Measurements from ENCODE around the gene ZMIZ2. TPM values are rescaled to one million over a fixed set of nuclear protein-coding genes. Genes with fewer than 3 reads are reported as not detected.
"Not testable (repeated sequence)": the region's sequence is repeated elsewhere in the genome, so short reads cannot be mapped to it uniquely, and the experiment has no call there.

Gene ZMIZ2
- polyA plus RNA-seq, 6 donors from 2014 or later = 5.8 to 22.8 (median 13.4) TPM

DNA sequence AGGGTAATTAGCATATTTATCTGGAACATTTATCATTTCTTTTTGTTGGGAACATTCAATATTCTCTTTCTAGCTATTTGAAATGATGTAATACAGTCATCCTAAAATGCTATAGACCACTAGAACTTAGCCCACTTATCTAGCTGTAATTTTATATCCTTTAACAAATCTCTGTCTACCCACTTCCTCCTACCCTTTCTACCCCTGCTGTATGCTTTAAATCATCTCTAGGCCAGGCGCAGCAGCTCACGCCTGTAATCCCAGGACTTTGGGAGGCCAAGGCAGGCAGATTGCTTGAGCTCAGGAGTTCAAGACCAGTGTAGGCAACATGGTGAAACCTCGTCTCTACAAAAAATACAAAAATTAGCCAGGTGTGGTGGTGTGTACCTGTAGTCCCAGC is 25.8 kb downstream of the ZMIZ2 start:
- H3K27ac Mint-ChIP-seq; H3K36me3 Mint-ChIP-seq; ATAC-seq (ENCODE audit: low read depth in 2 of 2); DNase-seq; H3K27me3 Mint-ChIP-seq; H3K4me3 Mint-ChIP-seq; H3K9me3 Mint-ChIP-seq: not testable (repeated sequence)
- peaks cover 16 to 27% (median 27%) of the 10 kb centered on the region in 3 donors for H3K4me1 Mint-ChIP-seq

GRCh38 chr7:44775383-44776107 is 26.9 kb downstream of the ZMIZ2 start:
- H3K4me3 Mint-ChIP-seq = no peak overlapping the region
- H3K27ac Mint-ChIP-seq = peak overlapping the region in 1 of 6 donors; percentile 22
- H3K9me3 Mint-ChIP-seq = no peaks in the 10 kb centered on the region
- DNase-seq = no peak
- peaks cover 7 to 17% (median 16%) of the 10 kb centered on the region in 3 donors for H3K4me1 Mint-ChIP-seq
- H3K27me3 Mint-ChIP-seq = no peaks in the 10 kb centered on the region
- ATAC-seq (ENCODE audit: low read depth in 2 of 2) = no peak
- no peaks in the 10 kb centered on the region for H3K36me3 Mint-ChIP-seq

DNA sequence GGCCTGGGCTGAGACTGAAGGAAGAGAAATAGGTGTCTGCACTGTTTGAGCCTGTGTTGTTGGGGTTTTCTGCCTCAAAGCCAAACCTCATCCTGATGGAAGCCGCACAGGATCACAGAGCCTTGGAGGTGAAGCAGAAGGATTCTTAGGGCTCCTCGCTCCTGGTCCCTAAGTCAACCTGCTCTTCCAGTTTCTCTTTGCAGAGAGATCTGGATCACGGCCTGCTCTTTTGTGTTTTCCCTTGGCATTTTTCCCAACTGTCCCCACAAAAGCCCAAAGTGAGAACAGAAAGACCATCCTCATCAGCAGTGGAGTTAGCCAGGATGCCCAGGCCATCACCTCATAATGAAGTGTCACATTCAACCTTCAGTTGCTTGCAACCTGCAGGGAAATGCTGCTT is 27.6 kb downstream of the ZMIZ2 start:
- no peaks in the 10 kb centered on the region for H3K27me3 Mint-ChIP-seq
- no peak overlapping the region for H3K4me3 Mint-ChIP-seq
- ATAC-seq (ENCODE audit: low read depth in 2 of 2) (no peak), DNase-seq (no peak)
- no peak overlapping the region for H3K27ac Mint-ChIP-seq
- no peaks in the 10 kb centered on the region for H3K36me3 Mint-ChIP-seq
- H3K4me1 Mint-ChIP-seq = peaks cover 5 to 11% (median 10%) of the 10 kb centered on the region in 3 donors
- H3K9me3 Mint-ChIP-seq = no peaks in the 10 kb centered on the region

GRCh38 chr7:44782460-44782859 is 33.8 kb downstream of the ZMIZ2 start:
- no peak overlapping the region for H3K4me3 Mint-ChIP-seq
- DNase-seq = no peak
- H3K9me3 Mint-ChIP-seq = peaks cover 5 to 17% (median 9%) of the 10 kb centered on the region in 7 donors
- H3K36me3 Mint-ChIP-seq = peaks cover 6 to 16% of the 10 kb centered on the region in 2 donors
- no peaks in the 10 kb centered on the region for H3K27me3 Mint-ChIP-seq
- ATAC-seq (ENCODE audit: low read depth in 2 of 2) = no peak
- H3K4me1 Mint-ChIP-seq = peaks cover 5 to 10% (median 5%) of the 10 kb centered on the region in 3 donors
- peak overlapping the region in 2 of 6 donors; percentile 2 to 83 for H3K27ac Mint-ChIP-seq

DNA sequence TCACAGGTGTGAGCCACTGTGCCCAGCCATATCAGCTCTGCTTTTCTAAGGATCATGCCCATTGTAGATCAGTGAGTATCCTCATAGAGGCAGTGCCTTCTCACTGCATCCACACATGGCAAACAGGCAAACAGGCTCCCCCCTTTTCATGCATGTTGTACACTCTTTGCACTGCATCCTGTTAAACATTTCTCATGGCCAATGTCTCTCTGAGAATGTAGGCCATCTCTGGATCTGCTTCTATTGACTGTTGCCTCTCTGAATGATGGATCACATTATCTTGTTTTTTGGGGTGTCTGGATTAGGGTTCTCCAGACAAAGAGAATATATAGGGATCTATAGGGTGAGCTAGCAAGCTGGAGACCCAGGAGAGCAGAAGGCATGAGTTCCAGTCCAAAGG is 34.8 kb downstream of the ZMIZ2 start:
- Mint-ChIP-seq H3K27me3 (no peaks in the 10 kb centered on the region), H3K36me3 (peaks cover 6 to 16% of the 10 kb centered on the region in 2 donors), H3K9me3 (peaks cover 5 to 17% (median 9%) of the 10 kb centered on the region in 7 donors), H3K27ac (peak overlapping the region in 2 of 6 donors; percentile 26 to 90), H3K4me1 (peaks cover 5 to 12% (median 9%) of the 10 kb centered on the region in 3 donors), H3K4me3 (peak overlapping the region in 1 of 8 donors; percentile 1)
- no peak for ATAC-seq (ENCODE audit: low read depth in 2 of 2)
- no peak for DNase-seq

GRCh38 chr7:44784364-44784763 is 35.7 kb downstream of the ZMIZ2 start:
- H3K27me3 Mint-ChIP-seq = no peaks in the 10 kb centered on the region
- ATAC-seq (ENCODE audit: low read depth in 2 of 2) = no peak
- H3K4me3 Mint-ChIP-seq = no peak overlapping the region
- no peak for DNase-seq
- H3K27ac Mint-ChIP-seq = peak overlapping the region in 3 of 6 donors; percentile 37 to 83 (median 66)
- peaks cover 5 to 12% (median 9%) of the 10 kb centered on the region in 3 donors for H3K4me1 Mint-ChIP-seq
- H3K9me3 Mint-ChIP-seq = peaks cover 5 to 17% (median 9%) of the 10 kb centered on the region in 7 donors
- peaks cover 6 to 16% of the 10 kb centered on the region in 2 donors for H3K36me3 Mint-ChIP-seq

- peak overlapping the region in 2 of 6 donors; percentile 58 to 66 for H3K27ac Mint-ChIP-seq
- H3K4me3 Mint-ChIP-seq = peak overlapping the region in 1 of 8 donors; percentile 22
- H3K27me3 Mint-ChIP-seq; DNase-seq; ATAC-seq (ENCODE audit: low read depth in 2 of 2): not testable (repeated sequence)
- H3K4me1 Mint-ChIP-seq = peaks cover 5 to 12% (median 9%) of the 10 kb centered on the region in 3 donors
- H3K9me3 Mint-ChIP-seq = peaks cover 5 to 17% (median 9%) of the 10 kb centered on the region in 7 donors
- peaks cover 6 to 16% of the 10 kb centered on the region in 2 donors for H3K36me3 Mint-ChIP-seq
Observed at GRCh38 chr7:44785218-44785617, 36.6 kb downstream of the ZMIZ2 start.

- Mint-ChIP-seq H3K27ac (peak overlapping the region; percentile 34 to 87 (median 78)), H3K36me3 (peaks cover 6 to 15% of the 10 kb centered on the region in 2 donors), H3K4me1 (peaks cover 5 to 12% (median 9%) of the 10 kb centered on the region in 3 donors), H3K27me3 (no peaks in the 10 kb centered on the region), H3K9me3 (peaks cover 5 to 17% (median 9%) of the 10 kb centered on the region in 7 donors), H3K4me3 (peak overlapping the region in 5 of 8 donors; percentile 10 to 81 (median 30))
- peak; percentile 95 to 96 for ATAC-seq (ENCODE audit: low read depth in 2 of 2)
- DNase-seq = peak; percentile 51
Observed at GRCh38 chr7:44787041-44787440, 38.4 kb downstream of the ZMIZ2 start.

DNA sequence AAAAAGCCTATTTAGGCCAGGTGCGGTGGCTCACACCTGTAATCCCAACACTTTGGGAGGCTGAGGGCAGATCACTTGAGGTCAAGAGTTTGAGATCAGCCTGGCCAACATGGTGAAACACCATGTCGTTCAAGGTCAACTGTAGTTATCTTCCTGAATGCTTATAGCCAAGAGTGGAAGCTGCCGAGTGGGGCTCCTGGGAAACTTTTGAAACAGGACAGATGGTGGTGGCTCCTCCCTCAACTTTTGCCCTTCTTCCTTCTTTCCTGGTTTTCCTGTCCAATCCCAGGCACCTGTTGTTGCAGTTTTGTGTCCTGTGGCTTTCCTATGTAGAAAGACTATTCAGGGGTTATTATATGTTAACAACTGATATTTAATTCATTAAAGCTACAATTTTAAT is 39.1 kb downstream of the ZMIZ2 start:
- Mint-ChIP-seq H3K27ac (peak overlapping the region in 4 of 6 donors; percentile 1 to 88 (median 52)), H3K36me3 (peaks cover 6 to 8% of the 10 kb centered on the region in 2 donors), H3K4me3 (peak overlapping the region in 2 of 8 donors; percentile 14 to 30), H3K9me3 (peaks cover 4 to 10% (median 6%) of the 10 kb centered on the region in 7 donors), H3K27me3 (no peaks in the 10 kb centered on the region), H3K4me1 (peaks cover 5 to 12% (median 9%) of the 10 kb centered on the region in 3 donors)
- DNase-seq (no peak), ATAC-seq (ENCODE audit: low read depth in 2 of 2) (no peak)

GRCh38 chr7:44789990-44790389 is 41.3 kb downstream of the ZMIZ2 start:
- H3K27ac Mint-ChIP-seq = peak overlapping the region in 1 of 6 donors; percentile 3
- H3K27me3 Mint-ChIP-seq = no peaks in the 10 kb centered on the region
- H3K36me3 Mint-ChIP-seq = no peaks in the 10 kb centered on the region
- peaks cover 5 to 12% (median 9%) of the 10 kb centered on the region in 3 donors for H3K4me1 Mint-ChIP-seq
- H3K9me3 Mint-ChIP-seq = no peaks in the 10 kb centered on the region
- H3K4me3 Mint-ChIP-seq = peak overlapping the region in 1 of 8 donors; percentile 51
- ATAC-seq (ENCODE audit: low read depth in 2 of 2) (no peak), DNase-seq (no peak)

DNA sequence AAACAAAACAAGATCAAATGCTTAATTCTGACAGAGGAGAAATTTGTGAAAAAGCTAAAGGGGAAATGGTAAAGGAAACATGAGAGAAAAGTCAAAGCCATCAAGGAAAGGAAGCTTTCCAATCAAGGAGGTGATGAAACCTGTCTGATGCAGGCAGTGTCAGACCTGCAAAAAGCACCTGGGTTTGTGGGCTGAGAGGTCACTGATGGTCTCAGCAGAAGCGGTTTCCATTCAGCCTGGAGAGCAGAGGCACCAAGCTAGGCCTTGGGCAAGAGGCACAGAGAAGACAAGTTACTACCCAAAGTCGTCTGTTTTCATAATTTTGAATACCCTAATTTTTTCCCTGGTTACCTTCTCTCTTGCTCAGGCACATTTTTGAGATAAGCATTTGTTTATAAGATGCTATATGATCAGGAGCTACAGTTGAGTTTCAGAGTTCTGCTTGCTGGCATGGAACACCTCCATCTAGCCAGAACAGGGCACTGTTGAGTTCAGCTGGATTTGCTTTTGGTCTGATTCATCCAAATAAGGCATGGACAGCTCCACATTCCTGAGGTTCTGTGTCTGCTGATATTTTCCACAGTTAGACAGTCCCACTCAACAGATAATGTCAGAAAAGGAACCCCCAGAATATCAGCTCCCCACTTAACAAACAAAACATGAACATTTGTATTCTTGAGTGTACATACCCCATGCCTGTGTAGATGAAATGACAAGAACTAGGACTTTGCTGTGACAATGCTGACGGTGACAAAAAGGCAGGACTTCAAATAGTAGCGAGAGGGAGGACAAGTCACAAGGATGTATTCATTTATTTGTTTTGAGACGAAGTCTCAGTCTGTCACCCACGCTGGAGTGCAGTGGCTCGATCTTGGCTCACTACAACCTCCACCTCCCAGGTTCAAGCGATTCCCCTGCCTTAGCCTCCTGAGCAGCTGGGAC is 42.9 kb downstream of the ZMIZ2 start:
- Mint-ChIP-seq H3K27ac (peak overlapping the region in 3 of 6 donors; percentile 3 to 90 (median 52)), H3K4me3 (peak overlapping the region in 1 of 8 donors; percentile 29), H3K36me3 (no peaks in the 10 kb centered on the region), H3K4me1 (peaks cover 9 to 13% (median 9%) of the 10 kb centered on the region in 3 donors), H3K27me3 (no peaks in the 10 kb centered on the region), H3K9me3 (no peaks in the 10 kb centered on the region)
- ATAC-seq (ENCODE audit: low read depth in 2 of 2) (no peak), DNase-seq (no peak)

- Mint-ChIP-seq H3K27me3 (no peaks in the 10 kb centered on the region), H3K27ac (peak overlapping the region in 1 of 6 donors; percentile 49), H3K4me1 (peaks cover 13 to 22% (median 19%) of the 10 kb centered on the region in 3 donors), H3K4me3 (peak overlapping the region in 4 of 8 donors; percentile 4 to 74 (median 34)), H3K9me3 (no peaks in the 10 kb centered on the region), H3K36me3 (no peaks in the 10 kb centered on the region)
- DNase-seq (no peak), ATAC-seq (ENCODE audit: low read depth in 2 of 2) (no peak)
Observed at GRCh38 chr7:44793919-44794318, 45.3 kb downstream of the ZMIZ2 start.

DNA sequence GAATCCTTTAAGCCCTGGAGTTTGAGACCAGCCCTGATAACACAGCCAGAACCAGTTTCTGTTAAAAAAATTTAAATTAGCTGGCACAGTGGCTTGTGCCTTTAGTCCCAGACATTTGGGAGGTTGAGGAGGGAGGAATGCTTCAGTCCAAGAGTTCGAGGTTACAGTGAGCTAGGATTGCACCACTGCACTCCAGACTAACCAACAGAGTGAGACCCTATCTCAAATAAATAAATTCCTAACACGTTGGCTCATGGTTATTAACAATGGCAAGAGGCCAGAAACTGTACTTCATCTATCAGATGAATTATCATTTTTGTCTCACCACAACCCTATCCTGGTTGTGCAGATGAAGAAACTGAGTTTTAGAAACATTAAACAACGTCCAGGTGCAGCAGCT is 45.7 kb downstream of the ZMIZ2 start:
- DNase-seq (no peak), ATAC-seq (ENCODE audit: low read depth in 2 of 2) (no peak)
- H3K4me1 Mint-ChIP-seq = peaks cover 13 to 22% (median 20%) of the 10 kb centered on the region in 3 donors
- no peaks in the 10 kb centered on the region for H3K36me3 Mint-ChIP-seq
- H3K9me3 Mint-ChIP-seq = no peaks in the 10 kb centered on the region
- H3K4me3 Mint-ChIP-seq = peak overlapping the region in 4 of 8 donors; percentile 32 to 74 (median 52)
- peak overlapping the region in 1 of 6 donors; percentile 49 for H3K27ac Mint-ChIP-seq
- no peaks in the 10 kb centered on the region for H3K27me3 Mint-ChIP-seq
